AG09319 (cell line): ENCODE measurements around the gene EN1.

Experiments used
- DNase-seq: peaks from one replicate; pipeline ENCODE4 v3.0.0-alpha.2; 2010; ENCODE audit warnings: low read depth; ENCODE audit errors: extremely low read depth
- TF ChIP-seq, protein P1 (sequence below): IDR thresholded peaks from 2 replicates; pipeline ENCODE4 v1.5.1; 2011; ENCODE audit warnings: low read depth, mild to moderate bottlenecking, inconsistent platforms, low read length, moderate library complexity

The EN1 gene

DNA sequence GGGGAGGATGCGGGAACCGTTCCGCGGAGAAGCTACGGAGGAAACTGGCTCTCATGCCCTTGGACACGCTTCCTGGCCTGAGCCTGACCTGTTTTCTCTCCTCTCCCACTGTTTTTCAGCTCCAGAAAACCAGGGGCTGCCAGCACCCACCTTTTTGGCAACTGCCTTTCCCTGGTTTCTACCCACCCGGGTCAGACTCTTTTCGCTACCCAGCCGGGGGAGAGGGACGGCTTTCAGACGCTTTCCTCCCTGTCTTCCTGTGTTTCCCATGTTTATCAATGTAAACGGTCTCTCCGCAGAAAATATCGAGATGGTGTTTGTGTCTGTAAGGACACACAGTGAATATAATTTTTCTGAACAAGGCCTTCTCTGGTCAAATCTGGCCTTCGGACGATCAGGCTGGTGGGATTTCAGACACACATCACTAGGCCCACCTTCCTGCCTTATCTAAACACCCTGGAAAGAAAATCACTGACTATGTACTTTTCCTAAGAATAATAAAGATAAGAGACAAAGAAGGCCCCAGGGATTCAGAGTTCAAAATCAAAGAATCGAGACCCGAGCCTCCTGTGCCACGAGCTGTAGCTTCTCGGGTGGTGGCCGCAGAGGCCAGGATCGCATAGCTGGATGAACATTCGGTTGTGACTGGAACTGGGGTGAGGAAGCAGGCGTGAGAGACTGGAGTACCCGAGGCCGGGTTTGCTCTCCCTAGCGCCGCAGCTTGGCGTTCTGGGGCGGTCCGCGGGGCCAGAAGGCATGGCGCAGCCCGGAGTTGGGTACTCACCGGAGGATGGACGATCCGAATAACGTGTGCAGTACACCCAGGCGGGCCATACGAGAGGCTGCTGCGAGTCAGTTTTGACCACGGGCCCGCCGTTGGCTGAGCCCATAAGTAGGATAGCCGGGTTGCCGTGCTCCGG is 1.7 kb downstream of the EN1 start:
- no peak for DNase-seq
- TF ChIP-seq, protein P1, sequence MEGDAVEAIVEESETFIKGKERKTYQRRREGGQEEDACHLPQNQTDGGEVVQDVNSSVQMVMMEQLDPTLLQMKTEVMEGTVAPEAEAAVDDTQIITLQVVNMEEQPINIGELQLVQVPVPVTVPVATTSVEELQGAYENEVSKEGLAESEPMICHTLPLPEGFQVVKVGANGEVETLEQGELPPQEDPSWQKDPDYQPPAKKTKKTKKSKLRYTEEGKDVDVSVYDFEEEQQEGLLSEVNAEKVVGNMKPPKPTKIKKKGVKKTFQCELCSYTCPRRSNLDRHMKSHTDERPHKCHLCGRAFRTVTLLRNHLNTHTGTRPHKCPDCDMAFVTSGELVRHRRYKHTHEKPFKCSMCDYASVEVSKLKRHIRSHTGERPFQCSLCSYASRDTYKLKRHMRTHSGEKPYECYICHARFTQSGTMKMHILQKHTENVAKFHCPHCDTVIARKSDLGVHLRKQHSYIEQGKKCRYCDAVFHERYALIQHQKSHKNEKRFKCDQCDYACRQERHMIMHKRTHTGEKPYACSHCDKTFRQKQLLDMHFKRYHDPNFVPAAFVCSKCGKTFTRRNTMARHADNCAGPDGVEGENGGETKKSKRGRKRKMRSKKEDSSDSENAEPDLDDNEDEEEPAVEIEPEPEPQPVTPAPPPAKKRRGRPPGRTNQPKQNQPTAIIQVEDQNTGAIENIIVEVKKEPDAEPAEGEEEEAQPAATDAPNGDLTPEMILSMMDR: no peak

DNA sequence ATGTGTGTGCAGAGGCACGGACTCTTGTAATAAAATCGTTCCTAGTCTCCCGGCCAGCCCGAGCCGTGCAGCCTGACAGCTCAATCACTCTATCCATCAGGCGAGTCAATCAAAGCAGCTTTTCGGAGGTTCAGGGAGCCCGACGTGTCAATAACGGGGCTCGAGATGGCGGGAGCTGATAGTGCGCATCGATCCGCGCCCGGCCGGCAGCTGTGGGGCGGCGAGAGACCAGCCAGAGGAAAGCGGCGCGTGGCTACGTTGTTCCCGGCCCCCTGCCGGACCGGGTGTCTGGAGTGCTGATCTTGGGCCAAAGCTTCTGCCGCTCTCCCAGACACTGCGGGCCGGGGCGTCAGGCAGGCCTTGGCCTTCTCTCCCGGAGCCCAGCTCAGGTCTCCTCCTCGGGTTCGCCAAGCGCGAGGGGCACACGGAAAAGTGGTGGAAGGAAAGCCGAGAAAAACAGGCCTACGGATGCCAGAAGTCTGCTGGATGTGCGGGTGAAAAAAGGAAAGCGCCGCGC is 2.4 kb downstream of the EN1 start:
- TF ChIP-seq, protein P1: no peak
- DNase-seq: no peak

DNA sequence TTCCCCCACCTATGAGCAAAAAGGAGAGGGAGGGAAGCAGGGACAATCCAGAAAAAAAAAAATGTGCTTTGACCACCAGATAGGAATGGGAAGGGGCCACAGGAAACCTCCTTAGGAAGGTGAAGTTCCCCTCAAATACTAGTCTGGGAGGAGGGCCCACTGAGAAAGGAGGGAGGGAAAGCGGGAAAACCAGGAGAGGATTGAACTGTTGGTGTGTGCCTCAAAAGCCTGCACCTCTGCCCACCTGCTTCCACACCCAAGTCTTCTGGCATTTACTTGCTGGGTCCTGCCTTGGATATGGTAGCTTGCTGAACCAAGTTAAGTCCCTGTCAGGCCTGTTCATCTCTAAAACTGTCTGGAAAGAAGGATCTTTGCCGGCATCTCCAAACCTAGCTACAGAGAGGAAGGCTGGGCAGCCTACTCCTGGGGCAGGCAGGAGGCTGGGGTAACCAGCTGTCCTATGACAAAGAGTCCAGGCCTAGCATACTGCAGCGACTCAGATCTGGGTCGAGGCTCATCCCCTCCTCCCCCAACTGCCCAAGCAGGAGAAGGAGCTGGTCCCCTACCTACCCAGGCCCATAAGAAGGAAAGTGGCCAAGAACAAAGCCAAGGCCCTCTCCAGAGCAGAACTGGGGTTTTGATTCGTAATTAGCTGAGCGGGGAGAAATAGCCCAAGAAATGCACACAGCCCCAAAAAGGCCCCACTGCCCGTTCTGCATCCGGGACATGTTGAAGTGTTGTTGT is 3.0 kb downstream of the EN1 start:
- DNase-seq: no peak
- TF ChIP-seq, protein P1: no peak

DNA sequence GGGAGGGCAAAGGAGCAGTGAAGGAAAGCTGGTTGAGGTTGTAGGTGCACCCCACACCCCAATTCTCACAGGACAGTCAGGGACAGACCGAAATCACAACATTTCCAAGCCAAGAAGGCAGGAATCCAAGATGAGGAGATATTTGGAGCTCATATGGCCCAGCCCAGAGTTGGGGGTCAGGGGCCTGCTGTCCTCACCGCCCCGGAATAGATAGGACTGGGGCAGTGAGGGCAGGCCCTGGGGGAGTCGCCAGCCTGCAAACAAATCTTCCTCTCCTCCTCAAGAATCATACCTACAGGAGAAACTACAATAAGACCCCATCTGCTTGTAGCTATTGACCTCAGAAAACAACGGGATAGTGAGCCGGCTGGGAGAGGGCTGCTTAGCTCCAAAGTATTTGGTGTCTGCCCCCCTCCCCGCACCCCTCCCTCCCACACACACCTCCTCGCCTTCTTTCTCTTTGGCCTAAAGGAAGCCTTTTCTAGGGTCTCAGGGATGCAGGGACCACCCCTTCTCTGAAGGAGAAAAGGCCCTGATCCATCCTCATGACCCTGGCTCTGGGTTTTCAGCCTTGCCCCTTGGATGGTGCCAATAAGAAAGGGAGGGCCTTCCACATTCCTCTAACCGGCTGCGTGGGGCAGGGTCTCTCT is 3.8 kb downstream of the EN1 start:
- no peak for DNase-seq
- TF ChIP-seq, protein P1: no peak

DNA sequence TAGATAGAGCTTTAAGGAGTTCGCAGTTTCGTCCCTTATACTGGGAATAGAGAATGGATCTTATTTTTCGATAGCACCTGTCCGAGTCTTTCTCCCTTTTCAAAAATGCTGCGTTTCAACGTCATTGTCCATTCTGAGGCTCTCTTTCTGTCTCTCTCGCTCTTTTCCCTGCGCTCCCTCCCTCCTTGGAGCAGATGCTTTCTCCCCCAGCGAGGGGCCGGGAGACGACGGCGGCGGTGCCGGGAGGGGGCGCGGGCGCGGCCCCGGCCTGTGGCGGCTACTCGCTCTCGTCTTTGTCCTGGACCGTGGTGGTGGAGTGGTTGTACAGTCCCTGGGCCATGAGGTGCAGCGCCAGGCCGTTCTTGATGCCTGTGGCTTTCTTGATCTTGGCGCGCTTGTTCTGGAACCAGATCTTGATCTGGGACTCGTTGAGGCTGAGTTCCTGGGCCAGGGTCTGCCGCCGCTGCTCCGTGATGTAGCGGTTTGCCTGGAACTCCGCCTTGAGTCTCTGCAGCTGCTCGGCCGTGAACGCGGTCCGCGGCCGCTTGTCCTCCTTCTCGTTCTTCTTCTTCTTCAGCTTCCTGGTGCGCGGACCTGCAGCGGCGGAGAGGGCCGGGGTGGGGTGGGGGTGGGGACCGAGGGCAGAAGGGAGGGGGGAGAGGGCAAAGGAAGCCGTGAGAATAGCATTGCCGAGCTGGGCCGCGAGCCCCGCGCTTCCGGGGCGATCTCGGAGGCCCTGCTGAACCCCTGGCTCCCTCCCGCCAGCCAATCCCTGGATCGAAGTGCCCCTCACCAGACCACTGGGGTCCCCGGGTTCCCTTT is 4.6 kb downstream of the EN1 start:
- TF ChIP-seq, protein P1: no peak
- no peak for DNase-seq

DNA sequence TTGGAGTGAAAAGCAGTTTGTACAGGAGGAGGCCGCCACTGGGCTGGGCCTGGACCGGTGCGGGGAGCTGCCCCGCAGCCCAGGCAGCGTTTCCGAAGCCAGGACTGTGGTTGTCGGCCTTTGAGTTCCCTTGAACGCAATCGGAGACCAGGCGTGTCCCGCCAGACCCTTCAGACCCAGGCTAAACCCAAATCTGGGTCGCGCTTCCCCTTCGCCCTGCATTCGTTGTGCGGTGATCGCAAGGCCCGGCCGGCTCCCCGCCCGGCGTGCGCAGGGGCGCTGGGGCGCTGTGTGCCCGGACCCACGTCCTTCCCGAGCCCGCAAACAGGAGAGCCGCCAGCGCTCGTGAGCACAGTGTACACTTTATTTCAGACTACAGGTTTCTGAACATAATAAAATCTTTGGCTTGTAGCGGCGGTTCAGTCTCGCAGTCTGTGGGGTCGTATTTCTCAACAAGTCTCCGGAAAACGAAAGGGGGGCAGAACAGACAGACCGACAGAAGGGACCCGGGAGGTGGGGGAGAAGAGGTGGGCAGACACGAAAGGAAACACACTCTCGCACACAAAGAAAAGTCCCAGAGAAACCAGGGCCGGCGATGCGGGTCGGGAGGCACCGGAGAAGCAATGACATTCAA is 5.5 kb downstream of the EN1 start:
- DNase-seq: no peak
- TF ChIP-seq, protein P1: no peak
